ENCODE measurements around the gene CC2D1B. TPM values are rescaled to one million over a fixed set of nuclear protein-coding genes. Genes with fewer than 3 reads are reported as not detected.
A peak's percentile ranks its signal among the peaks of the same experiment; 100 is the strongest.

Gene CC2D1B
- total and polyA plus RNA-seq, 4 donors, result 21.1 to 54.6 (median 34.8) TPM

- TF ChIP-seq CTCF (IDR thresholded peaks at IDR 0.05; ENCODE audit: control extremely low read depth, extremely low read depth), result no peak
- DNase-seq (peak in 1 of 3 donors; percentile 34), ATAC-seq (ENCODE audit: insufficient read depth, low FRiP score) (no peak)
- Histone ChIP-seq H3K9ac (ENCODE audit: insufficient read depth in 1 of 2, low read length in 2 of 2) (no peak overlapping the region), H3K4me1 (ENCODE audit: control insufficient read depth in 5 of 5, insufficient read depth in 5 of 5, low read length in 5 of 5) (peaks cover 0 to 17% (median 10%) of the 10 kb centered on the region in 5 donors), H3K27ac (ENCODE audit: low read depth in 1 of 2, low read length in 1 of 2) (no peak overlapping the region), H3K9me3 (ENCODE audit: control insufficient read depth in 4 of 4, insufficient read depth in 3 of 4, low read length in 3 of 4) (no peaks in the 10 kb centered on the region), H3K36me3 (ENCODE audit: control insufficient read depth in 4 of 4, insufficient read depth in 4 of 4, low read length in 4 of 4) (peaks cover 0 to 5% (median 5%) of the 10 kb centered on the region in 4 donors), H3K4me3 (no peak overlapping the region), H3K27me3 (ENCODE audit: control insufficient read depth in 3 of 3, insufficient read depth in 3 of 3, low read length in 2 of 3) (no peaks in the 10 kb centered on the region)
- 50 to 76% methylated on average over 3 of the region's 3 CpGs for WGBS, 2 donors
Observed at GRCh38 chr1:52402860-52403240, 36.8 kb upstream of the CC2D1B start.

GRCh38 chr1:52400131-52400530, 34.1 kb upstream of the CC2D1B start:
- Histone ChIP-seq H3K27ac (ENCODE audit: low read depth in 1 of 2, low read length in 1 of 2) (no peak overlapping the region), H3K9ac (ENCODE audit: insufficient read depth in 1 of 2, low read length in 2 of 2) (no peak overlapping the region), H3K27me3 (ENCODE audit: control insufficient read depth in 3 of 3, insufficient read depth in 3 of 3, low read length in 2 of 3) (no peaks in the 10 kb centered on the region), H3K4me3 (no peak overlapping the region), H3K4me1 (ENCODE audit: control insufficient read depth in 5 of 5, insufficient read depth in 5 of 5, low read length in 5 of 5) (peaks cover 0 to 9% (median 0%) of the 10 kb centered on the region in 5 donors), H3K9me3 (ENCODE audit: control insufficient read depth in 4 of 4, insufficient read depth in 3 of 4, low read length in 3 of 4) (no peaks in the 10 kb centered on the region), H3K36me3 (ENCODE audit: control insufficient read depth in 4 of 4, insufficient read depth in 4 of 4, low read length in 4 of 4) (peaks cover 0 to 4% (median 0%) of the 10 kb centered on the region in 4 donors)
- no peak for ATAC-seq (ENCODE audit: insufficient read depth, low FRiP score)
- WGBS, 2 donors, result 91 to 95% methylated on average over 6 of the region's 6 CpGs
- DNase-seq, result no peak
- no peak for TF ChIP-seq CTCF (IDR thresholded peaks at IDR 0.05; ENCODE audit: control extremely low read depth, extremely low read depth)

DNA sequence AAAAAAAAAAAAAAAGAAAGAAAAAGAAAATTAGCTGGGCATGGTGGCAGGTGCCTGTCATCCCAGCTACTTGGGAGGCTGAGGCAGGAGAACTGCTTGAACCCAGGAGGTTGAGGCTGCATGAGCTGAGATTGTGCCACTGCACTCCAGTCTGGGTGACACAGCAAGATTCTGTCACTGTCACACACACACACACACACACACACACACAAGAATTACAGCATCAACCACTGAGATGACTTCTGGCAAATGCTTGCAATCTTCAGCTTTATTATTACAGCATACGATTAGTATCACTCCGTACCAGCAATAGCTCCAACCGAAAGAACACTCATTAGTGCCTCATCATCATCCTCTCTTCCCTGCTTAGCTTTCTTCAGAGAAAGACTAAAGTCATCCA, 33.6 kb upstream of the CC2D1B start:
- H3K4me1 ChIP-seq (ENCODE audit: control insufficient read depth in 5 of 5, insufficient read depth in 5 of 5, low read length in 5 of 5), result peaks cover 0 to 7% (median 0%) of the 10 kb centered on the region in 5 donors
- no peak overlapping the region for H3K9ac ChIP-seq (ENCODE audit: insufficient read depth in 1 of 2, low read length in 2 of 2)
- ATAC-seq (ENCODE audit: insufficient read depth, low FRiP score) (no peak), DNase-seq (no peak)
- no peaks in the 10 kb centered on the region for H3K27me3 ChIP-seq (ENCODE audit: control insufficient read depth in 3 of 3, insufficient read depth in 3 of 3, low read length in 2 of 3)
- no peak for TF ChIP-seq CTCF (IDR thresholded peaks at IDR 0.05; ENCODE audit: control extremely low read depth, extremely low read depth)
- H3K36me3 ChIP-seq (ENCODE audit: control insufficient read depth in 4 of 4, insufficient read depth in 4 of 4, low read length in 4 of 4), result peaks cover 0 to 2% (median 0%) of the 10 kb centered on the region in 4 donors
- H3K4me3 ChIP-seq, result no peak overlapping the region
- H3K27ac ChIP-seq (ENCODE audit: low read depth in 1 of 2, low read length in 1 of 2), result no peak overlapping the region
- 86 to 97% methylated on average over 3 of the region's 3 CpGs for WGBS, 2 donors
- no peaks in the 10 kb centered on the region for H3K9me3 ChIP-seq (ENCODE audit: control insufficient read depth in 4 of 4, insufficient read depth in 3 of 4, low read length in 3 of 4)

GRCh38 chr1:52393174-52393573, 27.2 kb upstream of the CC2D1B start:
- no peak for TF ChIP-seq CTCF (IDR thresholded peaks at IDR 0.05; ENCODE audit: control extremely low read depth, extremely low read depth)
- no peaks in the 10 kb centered on the region for H3K9me3 ChIP-seq (ENCODE audit: control insufficient read depth in 4 of 4, insufficient read depth in 3 of 4, low read length in 3 of 4)
- peaks cover 0 to 2% (median 0%) of the 10 kb centered on the region in 4 donors for H3K36me3 ChIP-seq (ENCODE audit: control insufficient read depth in 4 of 4, insufficient read depth in 4 of 4, low read length in 4 of 4)
- H3K27me3 ChIP-seq (ENCODE audit: control insufficient read depth in 3 of 3, insufficient read depth in 3 of 3, low read length in 2 of 3), result no peaks in the 10 kb centered on the region
- H3K9ac ChIP-seq (ENCODE audit: insufficient read depth in 1 of 2, low read length in 2 of 2), result no peak overlapping the region
- no peak overlapping the region for H3K4me3 ChIP-seq
- no peak for DNase-seq
- no peak for ATAC-seq (ENCODE audit: insufficient read depth, low FRiP score)
- no peaks in the 10 kb centered on the region for H3K4me1 ChIP-seq (ENCODE audit: control insufficient read depth in 5 of 5, insufficient read depth in 5 of 5, low read length in 5 of 5)
- 96 to 97% methylated on average over 5 of the region's 5 CpGs for WGBS, 2 donors
- no peak overlapping the region for H3K27ac ChIP-seq (ENCODE audit: low read depth in 1 of 2, low read length in 1 of 2)

All from lung (tissue), 12 donors.